Measurements from ENCODE around the gene KRT84. TPM values are rescaled to one million over a fixed set of nuclear protein-coding genes. Genes with fewer than 3 reads are reported as not detected.

KRT84 gene
- total RNA-seq, 1 experiment from 2014 or later: not detected

DNA sequence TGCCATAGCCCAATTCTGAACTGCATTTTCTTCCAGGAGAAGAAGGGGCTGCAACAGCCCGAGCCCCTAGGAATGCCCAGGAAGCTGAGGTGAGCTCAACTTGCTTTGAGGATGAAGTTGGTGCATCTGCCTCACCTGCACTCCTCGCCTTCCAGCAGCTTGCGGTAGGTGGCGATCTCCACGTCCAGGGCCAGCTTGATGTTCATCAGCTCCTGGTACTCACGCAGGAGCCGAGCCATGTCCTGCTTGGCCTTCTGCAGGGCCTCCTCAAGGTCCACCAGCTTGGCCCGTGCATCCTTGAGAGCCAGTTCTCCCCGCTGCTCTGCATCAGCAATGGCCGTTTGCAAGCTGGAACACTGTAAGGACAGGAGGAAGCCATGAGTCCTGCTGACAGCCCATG, 42.7 kb upstream of the KRT84 start:
- no peak overlapping the region for H2AFZ ChIP-seq (ENCODE audit: low read depth, low read length, poor library complexity, severe bottlenecking)
- RAD21 ChIA-PET (ENCODE audit: low non-redundant PET in 1 of 2, low total read pairs in 2 of 2, uncharacterized antibody in 2 of 2, unreplicated experiment in 2 of 2): no interaction called here
- H3K36me3 ChIP-seq (ENCODE audit: control insufficient read depth in 1 of 2, insufficient read depth in 2 of 2, low read length in 2 of 2): no peaks in the 10 kb centered on the region
- no TSS peak for BruUV-seq (replicated peaks)
- no peak overlapping the region for H3K4me2 ChIP-seq (ENCODE audit: low read length)
- no peaks in the 10 kb centered on the region for H4K20me1 ChIP-seq (ENCODE audit: insufficient read depth)
- POLR2A ChIA-PET: no interaction called here
- no peaks in the 10 kb centered on the region for H3K79me2 ChIP-seq (ENCODE audit: insufficient read depth, low read length)
- H3K4me1 ChIP-seq (ENCODE audit: control insufficient read depth in 1 of 2, insufficient read depth in 2 of 2, low read length in 2 of 2): peaks cover 0 to 23% of the 10 kb centered on the region in 2 experiments; a peak in 2 of 4 replicates
- intact Hi-C loops (cut with micrococcal nuclease): no loop called here
- no peaks in the 10 kb centered on the region for H3K9me3 ChIP-seq (ENCODE audit: control insufficient read depth in 1 of 2, insufficient read depth in 1 of 2, low read depth in 1 of 2, low read length in 2 of 2)
- TF ChIP-seq JUND (IDR thresholded peaks at IDR 0.05) (no peak), SRF (IDR thresholded peaks at IDR 0.05; ENCODE audit: low read depth) (no peak), SP1 (IDR thresholded peaks at IDR 0.05; ENCODE audit: low read depth) (no peak), YY1 (IDR thresholded peaks at IDR 0.05; ENCODE audit: extremely low read depth, insufficient replicate concordance, low read depth, low read length) (no peak), ELF1 (IDR thresholded peaks at IDR 0.05; ENCODE audit: borderline replicate concordance, low read depth) (no peak)
- TF ChIP-seq, protein P1, sequence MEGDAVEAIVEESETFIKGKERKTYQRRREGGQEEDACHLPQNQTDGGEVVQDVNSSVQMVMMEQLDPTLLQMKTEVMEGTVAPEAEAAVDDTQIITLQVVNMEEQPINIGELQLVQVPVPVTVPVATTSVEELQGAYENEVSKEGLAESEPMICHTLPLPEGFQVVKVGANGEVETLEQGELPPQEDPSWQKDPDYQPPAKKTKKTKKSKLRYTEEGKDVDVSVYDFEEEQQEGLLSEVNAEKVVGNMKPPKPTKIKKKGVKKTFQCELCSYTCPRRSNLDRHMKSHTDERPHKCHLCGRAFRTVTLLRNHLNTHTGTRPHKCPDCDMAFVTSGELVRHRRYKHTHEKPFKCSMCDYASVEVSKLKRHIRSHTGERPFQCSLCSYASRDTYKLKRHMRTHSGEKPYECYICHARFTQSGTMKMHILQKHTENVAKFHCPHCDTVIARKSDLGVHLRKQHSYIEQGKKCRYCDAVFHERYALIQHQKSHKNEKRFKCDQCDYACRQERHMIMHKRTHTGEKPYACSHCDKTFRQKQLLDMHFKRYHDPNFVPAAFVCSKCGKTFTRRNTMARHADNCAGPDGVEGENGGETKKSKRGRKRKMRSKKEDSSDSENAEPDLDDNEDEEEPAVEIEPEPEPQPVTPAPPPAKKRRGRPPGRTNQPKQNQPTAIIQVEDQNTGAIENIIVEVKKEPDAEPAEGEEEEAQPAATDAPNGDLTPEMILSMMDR (IDR thresholded peaks at IDR 0.05 in 2 of 3, conservative IDR thresholded peaks at IDR 0.05 in 1 of 3; ENCODE audit: borderline replicate concordance in 1 of 3, insufficient read depth in 1 of 3, low read depth in 2 of 3, low read length in 2 of 3): peak in 1 of 3 experiments; percentile 8; a peak in 1 of 6 replicates
- DNase-seq (ENCODE audit: low read depth, low spot score): no peak
- H3K27me3 ChIP-seq (ENCODE audit: insufficient read depth, low read length): no peaks in the 10 kb centered on the region; the same call in 1 of the 2 replicates
- H3K27ac ChIP-seq (ENCODE audit: low read depth, low read length): no peak overlapping the region
- H3K4me3 ChIP-seq (replicated peaks in 1 of 2; ENCODE audit: low read depth in 1 of 2, low read length in 2 of 2): no peak overlapping the region
- CTCF ChIA-PET: no interaction called here
- H3K9me2 ChIP-seq (ENCODE audit: insufficient read depth): no peaks in the 10 kb centered on the region
- ATAC-seq: no peak
- H3K9ac ChIP-seq (ENCODE audit: low read length): no peak overlapping the region

DNA sequence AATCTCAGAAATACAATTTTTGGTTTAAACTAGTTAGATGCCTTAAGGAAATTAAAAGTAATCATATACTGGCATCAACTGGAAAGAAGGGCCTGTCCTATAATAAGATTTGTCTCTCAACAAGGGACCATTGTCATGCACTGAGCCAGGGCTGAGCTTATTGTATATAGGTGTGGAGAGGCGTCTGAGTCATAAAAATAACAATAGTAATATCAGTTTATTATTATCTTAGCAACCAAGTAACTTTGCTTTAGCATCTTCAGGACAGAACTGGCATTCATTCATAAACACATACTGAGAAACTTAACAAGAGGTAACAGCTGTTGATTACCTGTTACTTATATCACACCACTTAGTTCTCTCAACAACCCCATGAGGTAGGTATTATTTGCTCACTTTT, 41.6 kb upstream of the KRT84 start:
- Histone ChIP-seq H3K27ac (ENCODE audit: low read depth, low read length) (no peak overlapping the region), H4K20me1 (ENCODE audit: insufficient read depth) (no peaks in the 10 kb centered on the region), H3K9me3 (ENCODE audit: control insufficient read depth in 1 of 2, insufficient read depth in 1 of 2, low read depth in 1 of 2, low read length in 2 of 2) (no peaks in the 10 kb centered on the region), H3K4me3 (replicated peaks in 1 of 2; ENCODE audit: low read depth in 1 of 2, low read length in 2 of 2) (no peak overlapping the region), H3K4me2 (ENCODE audit: low read length) (no peak overlapping the region), H3K9me2 (ENCODE audit: insufficient read depth) (no peaks in the 10 kb centered on the region), H3K27me3 (ENCODE audit: insufficient read depth, low read length) (no peaks in the 10 kb centered on the region; the same call in 1 of the 2 replicates), H3K9ac (ENCODE audit: low read length) (no peak overlapping the region), H2AFZ (ENCODE audit: low read depth, low read length, poor library complexity, severe bottlenecking) (no peak overlapping the region), H3K79me2 (ENCODE audit: insufficient read depth, low read length) (no peaks in the 10 kb centered on the region), H3K4me1 (ENCODE audit: control insufficient read depth in 1 of 2, insufficient read depth in 2 of 2, low read length in 2 of 2) (peaks cover 0 to 23% of the 10 kb centered on the region in 2 experiments; a peak in 2 of 4 replicates), H3K36me3 (ENCODE audit: control insufficient read depth in 1 of 2, insufficient read depth in 2 of 2, low read length in 2 of 2) (no peaks in the 10 kb centered on the region)
- BruUV-seq (replicated peaks): no TSS peak
- intact Hi-C loops (cut with micrococcal nuclease): no loop called here
- DNase-seq (ENCODE audit: low read depth, low spot score): peak; percentile 27
- POLR2A ChIA-PET: interaction anchor here (0.8 kb wide), 1 partner anchor 547 kb away, joined by 4 read pairs; no protein-coding TSS in a partner anchor
- RAD21 ChIA-PET (ENCODE audit: low non-redundant PET in 1 of 2, low total read pairs in 2 of 2, uncharacterized antibody in 2 of 2, unreplicated experiment in 2 of 2): no interaction called here
- peak; percentile 65 for ATAC-seq
- CTCF ChIA-PET: no interaction called here
- TF ChIP-seq ELF1 (IDR thresholded peaks at IDR 0.05; ENCODE audit: borderline replicate concordance, low read depth) (no peak), SRF (IDR thresholded peaks at IDR 0.05; ENCODE audit: low read depth) (no peak), ZFX (IDR thresholded peaks at IDR 0.05) (no peak), POLR2A (IDR thresholded peaks at IDR 0.05; ENCODE audit: borderline replicate concordance, extremely low read depth, insufficient read depth, insufficient read length) (no peak), POLR2AphosphoS5 (IDR thresholded peaks at IDR 0.05; ENCODE audit: low read depth, low read length) (no peak), RAD21 (IDR thresholded peaks at IDR 0.05; ENCODE audit: low read depth) (no peak), EGR1 (IDR thresholded peaks at IDR 0.05; ENCODE audit: low read depth) (no peak), YY1 (IDR thresholded peaks at IDR 0.05; ENCODE audit: extremely low read depth, insufficient replicate concordance, low read depth, low read length) (no peak), CBX3 (IDR thresholded peaks at IDR 0.05; ENCODE audit: low read depth) (no peak), EZH2 (IDR thresholded peaks at IDR 0.05) (no peak)
- TF ChIP-seq, protein P2, sequence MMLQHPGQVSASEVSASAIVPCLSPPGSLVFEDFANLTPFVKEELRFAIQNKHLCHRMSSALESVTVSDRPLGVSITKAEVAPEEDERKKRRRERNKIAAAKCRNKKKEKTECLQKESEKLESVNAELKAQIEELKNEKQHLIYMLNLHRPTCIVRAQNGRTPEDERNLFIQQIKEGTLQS (IDR thresholded peaks at IDR 0.05): no peak
- TF ChIP-seq, protein P3, sequence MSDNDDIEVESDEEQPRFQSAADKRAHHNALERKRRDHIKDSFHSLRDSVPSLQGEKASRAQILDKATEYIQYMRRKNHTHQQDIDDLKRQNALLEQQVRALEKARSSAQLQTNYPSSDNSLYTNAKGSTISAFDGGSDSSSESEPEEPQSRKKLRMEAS (IDR thresholded peaks at IDR 0.05): no peak
- TF ChIP-seq, protein P4, sequence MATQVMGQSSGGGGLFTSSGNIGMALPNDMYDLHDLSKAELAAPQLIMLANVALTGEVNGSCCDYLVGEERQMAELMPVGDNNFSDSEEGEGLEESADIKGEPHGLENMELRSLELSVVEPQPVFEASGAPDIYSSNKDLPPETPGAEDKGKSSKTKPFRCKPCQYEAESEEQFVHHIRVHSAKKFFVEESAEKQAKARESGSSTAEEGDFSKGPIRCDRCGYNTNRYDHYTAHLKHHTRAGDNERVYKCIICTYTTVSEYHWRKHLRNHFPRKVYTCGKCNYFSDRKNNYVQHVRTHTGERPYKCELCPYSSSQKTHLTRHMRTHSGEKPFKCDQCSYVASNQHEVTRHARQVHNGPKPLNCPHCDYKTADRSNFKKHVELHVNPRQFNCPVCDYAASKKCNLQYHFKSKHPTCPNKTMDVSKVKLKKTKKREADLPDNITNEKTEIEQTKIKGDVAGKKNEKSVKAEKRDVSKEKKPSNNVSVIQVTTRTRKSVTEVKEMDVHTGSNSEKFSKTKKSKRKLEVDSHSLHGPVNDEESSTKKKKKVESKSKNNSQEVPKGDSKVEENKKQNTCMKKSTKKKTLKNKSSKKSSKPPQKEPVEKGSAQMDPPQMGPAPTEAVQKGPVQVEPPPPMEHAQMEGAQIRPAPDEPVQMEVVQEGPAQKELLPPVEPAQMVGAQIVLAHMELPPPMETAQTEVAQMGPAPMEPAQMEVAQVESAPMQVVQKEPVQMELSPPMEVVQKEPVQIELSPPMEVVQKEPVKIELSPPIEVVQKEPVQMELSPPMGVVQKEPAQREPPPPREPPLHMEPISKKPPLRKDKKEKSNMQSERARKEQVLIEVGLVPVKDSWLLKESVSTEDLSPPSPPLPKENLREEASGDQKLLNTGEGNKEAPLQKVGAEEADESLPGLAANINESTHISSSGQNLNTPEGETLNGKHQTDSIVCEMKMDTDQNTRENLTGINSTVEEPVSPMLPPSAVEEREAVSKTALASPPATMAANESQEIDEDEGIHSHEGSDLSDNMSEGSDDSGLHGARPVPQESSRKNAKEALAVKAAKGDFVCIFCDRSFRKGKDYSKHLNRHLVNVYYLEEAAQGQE (IDR thresholded peaks at IDR 0.05; ENCODE audit: low read depth): no peak

Data from HCT116 (cell line).